Activated CD4-positive, alpha-beta T cell treated with anti-CD3 and anti-CD28 coated beads, Interleukin-2, amount 10 ng/mL, durations not matched to agents 7 days and 5 days (primary cell): Measurements from ENCODE around the gene FES. TPM values are rescaled to one million over a fixed set of nuclear protein-coding genes. Genes with fewer than 3 reads are reported as not detected.

Experiments used
- CTCF ChIA-PET: fragments of 350-600 bp; sonication (Branson Sonifier 250); formaldehyde crosslinking; loops from one replicate; lab custom pipeline; 2021; ENCODE audit warnings: antibody characterized with exemption; lab: Charles Lee
- POLR2A ChIA-PET: fragments of 350-600 bp; sonication (Branson Sonifier 250); formaldehyde crosslinking; loops from one replicate; lab custom pipeline; 2021; ENCODE audit warnings: antibody characterized with exemption; lab: Charles Lee
- DNase-seq: peaks from one replicate; pipeline ENCODE4 v3.0.0-alpha.2; 2020
- H3K27ac Mint-ChIP-seq: one replicate; pipeline ENCODE4 v1.8.0; 2021; ENCODE audit warnings: mild to moderate bottlenecking, moderate library complexity, mixed read lengths
- H3K27me3 Mint-ChIP-seq: one replicate; pipeline ENCODE4 v1.8.0; 2021; ENCODE audit warnings: mixed read lengths
- H3K36me3 Mint-ChIP-seq: one replicate; pipeline ENCODE4 v1.8.0; 2021; ENCODE audit warnings: low read depth, mixed read lengths
- H3K4me1 Mint-ChIP-seq: one replicate; pipeline ENCODE4 v1.8.0; 2021; ENCODE audit warnings: mixed read lengths
- H3K4me3 Mint-ChIP-seq: one replicate; pipeline ENCODE4 v1.8.0; 2021; ENCODE audit warnings: mild to moderate bottlenecking, moderate library complexity, mixed read lengths
- H3K9me3 Mint-ChIP-seq: one replicate; pipeline ENCODE4 v1.8.0; 2021; ENCODE audit warnings: mixed read lengths
- total RNA-seq, 2 experiments: library from RNA; stranded (reverse); gene quantifications; one replicate each; pipeline ENCODE4 v1.2.3, GENCODE V29; 2021

The FES gene
- total RNA-seq, 2 experiments from 2014 or later: 8.6 to 10.7 TPM

DNA sequence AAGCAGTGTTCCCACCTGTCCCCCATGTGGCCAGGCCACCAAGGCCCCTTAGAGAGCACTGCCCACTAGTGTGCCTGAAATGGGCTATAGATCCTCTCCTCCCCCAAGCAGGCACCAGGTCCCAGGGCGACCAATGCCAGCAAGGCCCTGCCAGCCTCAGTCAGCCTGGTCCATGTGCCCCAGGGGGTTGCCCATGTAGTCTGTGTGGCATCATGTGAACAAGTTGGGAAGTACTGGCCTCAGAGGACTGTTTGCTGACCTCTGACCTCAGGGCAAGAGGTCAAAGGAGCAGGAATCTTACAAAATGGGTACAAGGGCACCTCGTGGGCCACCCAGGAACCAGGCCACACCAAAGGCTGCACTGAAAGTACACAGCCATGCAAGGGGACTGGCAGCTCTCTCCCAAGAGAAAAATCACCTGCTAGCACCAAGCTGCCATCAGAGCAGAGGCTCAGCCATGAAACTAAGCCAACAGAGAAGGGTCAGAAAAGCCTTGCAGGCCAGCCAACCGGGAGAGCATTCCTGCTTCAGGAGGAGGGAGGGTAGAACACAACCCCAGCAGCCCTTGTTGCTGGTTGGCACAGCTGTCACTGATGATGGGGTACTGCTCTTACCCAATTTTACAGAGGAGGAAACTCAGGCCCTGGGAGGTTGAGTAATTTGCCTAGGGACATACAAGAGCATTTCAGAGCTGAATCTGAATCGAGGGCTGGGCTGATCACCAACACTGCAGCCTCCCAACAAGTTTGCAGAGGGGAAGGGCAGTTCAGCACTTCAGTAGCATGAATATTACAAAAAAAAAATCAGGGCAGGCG lies 21.1 kb upstream of the FES start:
- POLR2A ChIA-PET: no interaction called here
- CTCF ChIA-PET: interaction anchor here (0.8 to 2.2 kb wide), 8 partner anchors 9 to 543 kb away, joined by 3 to 7 read pairs (median 4); no protein-coding TSS in a partner anchor
- DNase-seq: no peak
- H3K4me3 Mint-ChIP-seq: no peak overlapping the region
- peak overlapping the region; percentile 47 for H3K27ac Mint-ChIP-seq
- H3K36me3 Mint-ChIP-seq: no peaks in the 10 kb centered on the region
- H3K9me3 Mint-ChIP-seq: no peaks in the 10 kb centered on the region
- H3K27me3 Mint-ChIP-seq: no peaks in the 10 kb centered on the region
- H3K4me1 Mint-ChIP-seq: peaks cover 52% of the 10 kb centered on the region

- no peaks in the 10 kb centered on the region for H3K36me3 Mint-ChIP-seq
- H3K27ac Mint-ChIP-seq: no peak overlapping the region
- ChIA-PET CTCF (interaction anchor here (0.8 to 2.2 kb wide), 8 partner anchors 9 to 544 kb away, joined by 3 to 7 read pairs (median 4); no protein-coding TSS in a partner anchor), POLR2A (no interaction called here)
- no peak overlapping the region for H3K4me3 Mint-ChIP-seq
- H3K9me3 Mint-ChIP-seq: no peaks in the 10 kb centered on the region
- H3K4me1 Mint-ChIP-seq: peaks cover 60% of the 10 kb centered on the region
- H3K27me3 Mint-ChIP-seq: no peaks in the 10 kb centered on the region
- no peak for DNase-seq
These were observed 20.3 kb upstream of the FES start for GRCh38 chr15:90863987-90864386.

DNA sequence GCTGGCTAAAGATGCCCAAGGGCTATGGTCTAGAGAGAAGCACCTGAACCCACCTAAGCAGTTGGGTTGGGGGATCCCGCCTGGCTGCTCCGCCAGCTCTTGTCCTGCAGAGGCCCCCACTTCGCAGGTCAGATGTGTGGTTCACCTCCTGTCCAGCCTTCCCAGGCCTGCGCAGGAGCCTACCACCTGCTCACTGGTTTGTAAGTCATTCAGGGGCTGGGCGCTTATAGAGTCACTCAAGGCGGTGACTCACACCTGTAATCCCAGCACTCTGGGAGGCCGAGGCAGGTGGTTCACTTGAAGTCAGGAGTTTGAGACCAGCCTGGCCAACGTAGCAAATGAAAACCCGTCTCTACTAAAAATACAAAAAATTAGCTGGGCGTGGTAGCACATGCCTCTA lies 19.8 kb upstream of the FES start:
- Mint-ChIP-seq H3K36me3 (no peaks in the 10 kb centered on the region), H3K27ac (no peak overlapping the region), H3K4me1 (peaks cover 61% of the 10 kb centered on the region), H3K4me3 (no peak overlapping the region), H3K9me3 (no peaks in the 10 kb centered on the region), H3K27me3 (no peaks in the 10 kb centered on the region)
- POLR2A ChIA-PET: no interaction called here
- CTCF ChIA-PET: interaction anchor here (0.8 to 2.2 kb wide), 8 partner anchors 10 to 545 kb away, joined by 3 to 7 read pairs (median 4); no protein-coding TSS in a partner anchor
- DNase-seq: no peak

- no peaks in the 10 kb centered on the region for H3K36me3 Mint-ChIP-seq
- DNase-seq: no peak
- H3K4me3 Mint-ChIP-seq: no peak overlapping the region
- peak overlapping the region; percentile 2 for H3K27ac Mint-ChIP-seq
- ChIA-PET POLR2A (no interaction called here), CTCF (interaction anchor here (1.3 kb wide), 1 partner anchor 28 kb away, joined by 6 read pairs; no protein-coding TSS in a partner anchor)
- no peaks in the 10 kb centered on the region for H3K27me3 Mint-ChIP-seq
- H3K9me3 Mint-ChIP-seq: no peaks in the 10 kb centered on the region
- H3K4me1 Mint-ChIP-seq: peaks cover 65% of the 10 kb centered on the region
These were observed 18.6 kb upstream of the FES start for GRCh38 chr15:90865702-90866101.

- H3K27me3 Mint-ChIP-seq: no peaks in the 10 kb centered on the region
- peak overlapping the region; percentile 52 for H3K27ac Mint-ChIP-seq
- no peaks in the 10 kb centered on the region for H3K9me3 Mint-ChIP-seq
- no peaks in the 10 kb centered on the region for H3K36me3 Mint-ChIP-seq
- ChIA-PET POLR2A (no interaction called here), CTCF (interaction anchor here (1.3 to 2.7 kb wide), 2 partner anchors 8 to 28 kb away, joined by 6 to 9 read pairs; no protein-coding TSS in a partner anchor)
- H3K4me3 Mint-ChIP-seq: no peak overlapping the region
- H3K4me1 Mint-ChIP-seq: peaks cover 63% of the 10 kb centered on the region
- no peak for DNase-seq
These were observed 18.1 kb upstream of the FES start for GRCh38 chr15:90866161-90866715.

DNA sequence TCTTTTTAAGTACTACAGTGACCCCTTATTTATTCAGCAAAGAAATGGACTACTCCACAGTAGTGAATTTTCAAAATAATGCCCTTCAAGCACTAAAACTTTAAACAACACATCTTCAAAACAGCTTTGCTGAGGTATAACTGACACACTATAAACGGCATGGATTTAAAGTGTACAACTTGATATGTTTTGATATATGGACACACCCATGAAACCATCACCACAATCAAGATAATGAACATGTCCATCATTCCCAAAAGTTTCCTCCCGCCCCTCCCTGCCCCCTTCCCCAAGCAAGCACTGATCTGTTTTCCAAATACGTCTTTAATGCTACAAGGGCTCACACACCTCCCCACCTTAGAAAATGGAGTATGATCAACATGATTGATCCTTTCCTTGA lies 17.5 kb upstream of the FES start:
- ChIA-PET CTCF (interaction anchor here (2.7 kb wide), 1 partner anchor 9 kb away, joined by 9 read pairs; no protein-coding TSS in a partner anchor), POLR2A (no interaction called here)
- peaks cover 62% of the 10 kb centered on the region for H3K4me1 Mint-ChIP-seq
- no peak for DNase-seq
- no peak overlapping the region for H3K27ac Mint-ChIP-seq
- no peak overlapping the region for H3K4me3 Mint-ChIP-seq
- no peaks in the 10 kb centered on the region for H3K9me3 Mint-ChIP-seq
- no peaks in the 10 kb centered on the region for H3K27me3 Mint-ChIP-seq
- no peaks in the 10 kb centered on the region for H3K36me3 Mint-ChIP-seq

- CTCF ChIA-PET: interaction anchor here (0.6 to 2.7 kb wide), 12 partner anchors 8 to 1673 kb away, joined by 3 to 9 read pairs (median 4); no protein-coding TSS in a partner anchor
- H3K4me1 Mint-ChIP-seq: peaks cover 63% of the 10 kb centered on the region
- no peaks in the 10 kb centered on the region for H3K9me3 Mint-ChIP-seq
- H3K27me3 Mint-ChIP-seq: no peaks in the 10 kb centered on the region
- POLR2A ChIA-PET: interaction anchor here (1.2 kb wide), 1 partner anchor 51 kb away, joined by 3 read pairs; no protein-coding TSS in a partner anchor
- peak within 1 kb of the TSS; percentile 89 for H3K4me3 Mint-ChIP-seq
- H3K27ac Mint-ChIP-seq: peak within 1 kb of the TSS; percentile 96
- peaks cover 9% of the 10 kb centered on the region for H3K36me3 Mint-ChIP-seq
- no peak for DNase-seq
These were observed 16.0 kb upstream of the FES start, which contains the start of gene FURIN for GRCh38 chr15:90868261-90868689. FURIN (plus strand) TSS chr15:90868588; CDS start chr15:90875741, 7,153 bp downstream.

- Mint-ChIP-seq H3K4me3 (peak overlapping the region; percentile 89), H3K36me3 (peaks cover 12% of the 10 kb centered on the region), H3K27me3 (no peaks in the 10 kb centered on the region), H3K9me3 (no peaks in the 10 kb centered on the region), H3K27ac (peak overlapping the region; percentile 96), H3K4me1 (peaks cover 64% of the 10 kb centered on the region)
- ChIA-PET POLR2A (interaction anchor here (1.2 kb wide), 1 partner anchor 52 kb away, joined by 3 read pairs; no protein-coding TSS in a partner anchor), CTCF (interaction anchor here (0.9 to 2.7 kb wide), 3 partner anchors 9 to 24 kb away, joined by 3 to 9 read pairs (median 3); no protein-coding TSS in a partner anchor)
- no peak for DNase-seq
These were observed 15.2 kb upstream of the FES start for GRCh38 chr15:90869140-90869541.

DNA sequence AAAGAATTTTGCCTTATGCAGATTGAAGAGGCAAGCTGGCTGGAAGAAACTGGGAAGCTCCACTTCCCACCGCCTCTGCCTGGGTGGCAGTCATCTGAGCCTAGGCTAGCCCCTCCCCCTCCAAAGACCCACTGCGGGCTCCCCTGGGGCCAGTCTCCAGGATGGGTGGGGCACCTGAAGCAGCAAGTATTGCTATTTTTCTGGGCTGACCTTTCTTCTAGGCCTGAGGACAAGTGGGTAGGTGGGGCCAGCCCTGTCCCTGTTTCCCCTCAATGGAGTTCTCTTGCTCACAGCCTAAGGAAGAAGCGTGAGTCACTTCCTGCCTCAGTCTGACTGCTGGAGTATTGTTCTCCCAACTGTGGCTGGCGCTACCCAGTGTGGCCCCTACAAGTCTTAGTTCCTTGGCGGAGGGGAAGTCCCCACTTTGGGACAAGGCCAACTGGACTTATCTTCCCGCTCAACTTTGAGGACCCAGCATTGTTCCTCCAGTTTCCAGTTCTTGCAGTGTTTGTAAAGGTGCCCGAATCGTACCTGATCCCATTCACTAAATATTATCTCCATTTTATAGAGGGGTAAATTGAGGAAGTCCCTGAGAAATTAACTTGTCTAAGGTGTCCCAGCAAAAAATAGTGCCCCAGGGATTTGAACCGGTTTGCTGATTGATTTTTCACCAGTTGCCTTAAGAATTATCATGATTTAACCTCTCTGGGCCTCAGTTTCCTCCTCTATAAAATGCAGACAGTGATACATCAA lies 14.5 kb upstream of the FES start:
- no peaks in the 10 kb centered on the region for H3K9me3 Mint-ChIP-seq
- peak overlapping the region; percentile 96 for H3K27ac Mint-ChIP-seq
- peaks cover 13% of the 10 kb centered on the region for H3K36me3 Mint-ChIP-seq
- CTCF ChIA-PET: interaction anchor here (0.6 to 1.7 kb wide), 7 partner anchors 10 to 222 kb away, joined by 3 to 5 read pairs (median 4); no protein-coding TSS in a partner anchor
- H3K27me3 Mint-ChIP-seq: no peaks in the 10 kb centered on the region
- H3K4me3 Mint-ChIP-seq: peak overlapping the region; percentile 89
- POLR2A ChIA-PET: interaction anchor here (0.5 to 1.2 kb wide), 5 partner anchors 21 to 250 kb away, joined by 3 to 7 read pairs (median 4); no protein-coding TSS in a partner anchor
- H3K4me1 Mint-ChIP-seq: peaks cover 68% of the 10 kb centered on the region
- DNase-seq: peak; percentile 47

GRCh38 chr15:90870354-90871138 lies 13.8 kb upstream of the FES start:
- Mint-ChIP-seq H3K27me3 (no peaks in the 10 kb centered on the region), H3K9me3 (no peaks in the 10 kb centered on the region), H3K36me3 (peaks cover 18% of the 10 kb centered on the region), H3K4me3 (peak overlapping the region; percentile 89), H3K4me1 (peaks cover 73% of the 10 kb centered on the region), H3K27ac (peak overlapping the region; percentile 96)
- ChIA-PET CTCF (interaction anchor here (0.6 to 1.7 kb wide), 10 partner anchors 11 to 445 kb away, joined by 3 to 5 read pairs (median 4); no protein-coding TSS in a partner anchor), POLR2A (interaction anchor here (0.5 to 0.7 kb wide), 5 partner anchors 22 to 286 kb away, joined by 3 to 7 read pairs (median 4); no protein-coding TSS in a partner anchor)
- no peak for DNase-seq

GRCh38 chr15:90871139-90871715 lies 13.1 kb upstream of the FES start:
- no peak for DNase-seq
- H3K27me3 Mint-ChIP-seq: no peaks in the 10 kb centered on the region
- H3K9me3 Mint-ChIP-seq: no peaks in the 10 kb centered on the region
- peaks cover 70% of the 10 kb centered on the region for H3K4me1 Mint-ChIP-seq
- ChIA-PET POLR2A (interaction anchor here (0.5 to 0.8 kb wide), 2 partner anchors 34 to 286 kb away, joined by 3 read pairs; no protein-coding TSS in a partner anchor), CTCF (interaction anchor here (0.6 to 1.6 kb wide), 5 partner anchors 13 to 223 kb away, joined by 3 to 4 read pairs (median 4); no protein-coding TSS in a partner anchor)
- H3K36me3 Mint-ChIP-seq: peaks cover 18% of the 10 kb centered on the region
- peak overlapping the region; percentile 96 for H3K27ac Mint-ChIP-seq
- H3K4me3 Mint-ChIP-seq: peak overlapping the region; percentile 89
